Kidney epithelial cell (primary cell): ENCODE data around the gene DNAH7. TPM values are rescaled to one million over a fixed set of nuclear protein-coding genes. Genes with fewer than 3 reads are reported as not detected.

Experiments used
- DNase-seq: peaks from one replicate; pipeline ENCODE4 v3.0.0-alpha.2; 2010; ENCODE audit warnings: low read depth
- H3K27me3 ChIP-seq: 2 replicates; pipeline ENCODE4 v1.6.0; 2011; ENCODE audit warnings: low read length; ENCODE audit not compliant: control insufficient read depth, insufficient read depth
- H3K36me3 ChIP-seq: 2 replicates; pipeline ENCODE4 v1.5.1; 2011; ENCODE audit warnings: low read length; ENCODE audit not compliant: control insufficient read depth, insufficient read depth
- H3K4me3 ChIP-seq: 2 replicates; pipeline ENCODE4 v1.5.1; 2011; ENCODE audit warnings: low read depth, mild to moderate bottlenecking, control low read depth, low read length
- CTCF ChIP-seq: IDR thresholded peaks from 2 replicates; pipeline ENCODE4 v1.5.1; 2011; ENCODE audit warnings: mild to moderate bottlenecking, moderate library complexity, low read length, control low read depth, inconsistent platforms; ENCODE audit not compliant: insufficient read depth, poor library complexity, severe bottlenecking
- total RNA-seq: library from RNA; depleted of rRNA; stranded (reverse); fragments of >200 nt; gene quantifications from 2 replicates; pipeline ENCODE4 v1.2.3, GENCODE V29; 2015

Gene DNAH7
- total RNA-seq, 1 donor from 2014 or later, result 2.1 TPM

- Histone ChIP-seq H3K27me3 (no peaks in the 10 kb centered on the region), H3K36me3 (no peaks in the 10 kb centered on the region), H3K4me3 (no peak overlapping the region)
- no peak for DNase-seq
- TF ChIP-seq CTCF, result no peak
Observed at GRCh38 chr2:195709901-195710806, 358.5 kb downstream of the DNAH7 start.

- Histone ChIP-seq H3K36me3 (no peaks in the 10 kb centered on the region), H3K4me3 (no peak overlapping the region), H3K27me3 (no peaks in the 10 kb centered on the region)
- DNase-seq, result peak; percentile 38
- TF ChIP-seq CTCF, result no peak
Observed at GRCh38 chr2:195706161-195706900, 362.3 kb downstream of the DNAH7 start.

- no peak for TF ChIP-seq CTCF
- no peaks in the 10 kb centered on the region for H3K27me3 ChIP-seq
Observed at GRCh38 chr2:195700480-195700879, 368.2 kb downstream of the DNAH7 start.

GRCh38 chr2:195697681-195698220 is 370.9 kb downstream of the DNAH7 start:
- DNase-seq, result no peak
- Histone ChIP-seq H3K4me3 (no peak overlapping the region), H3K27me3 (no peaks in the 10 kb centered on the region), H3K36me3 (no peaks in the 10 kb centered on the region)
- TF ChIP-seq CTCF, result no peak

More at GRCh38 chr2:195700480-195700879, 368.2 kb downstream of the DNAH7 start:
- no peaks in the 10 kb centered on the region for H3K36me3 ChIP-seq
- no peak for DNase-seq
- no peak overlapping the region for H3K4me3 ChIP-seq

- H3K4me3 ChIP-seq, result no peak overlapping the region
- no peaks in the 10 kb centered on the region for H3K36me3 ChIP-seq
- no peaks in the 10 kb centered on the region for H3K27me3 ChIP-seq
- no peak for DNase-seq
- TF ChIP-seq CTCF, result no peak
Observed at GRCh38 chr2:195696012-195696411, 372.6 kb downstream of the DNAH7 start.
